T-helper 2 cell treated with Interferon-gamma antibody and Interleukin-4, amounts not matched to agents 5 μg/mL and 100 μg/mL, for 36 hours (primary cell): ENCODE data around the gene SLC9A7.

Source experiments
- DNase-seq: peaks from one replicate; pipeline ENCODE4 v3.0.0; 2021; ENCODE audit warnings: low spot score
- H3K27ac Mint-ChIP-seq: one replicate; pipeline ENCODE4 v1.8.0; 2021; ENCODE audit warnings: mild to moderate bottlenecking, mixed read lengths
- H3K27me3 Mint-ChIP-seq: one replicate; pipeline ENCODE4 v1.8.0; 2021; ENCODE audit warnings: low read depth, mixed read lengths
- H3K36me3 Mint-ChIP-seq: one replicate; pipeline ENCODE4 v1.8.0; 2021; ENCODE audit warnings: low read depth, mixed read lengths
- H3K4me1 Mint-ChIP-seq: one replicate; pipeline ENCODE4 v1.8.0; 2021; ENCODE audit warnings: low read depth, mixed read lengths
- H3K4me3 Mint-ChIP-seq: one replicate; pipeline ENCODE4 v1.8.0; 2022; ENCODE audit warnings: mild to moderate bottlenecking, moderate library complexity, mixed read lengths
- H3K9me3 Mint-ChIP-seq: one replicate; pipeline ENCODE4 v1.8.0; 2021; ENCODE audit warnings: mixed read lengths

The SLC9A7 gene

GRCh38 chrX:46770000-46770816 lies 11.3 kb upstream of the SLC9A7 start:
- Mint-ChIP-seq H3K9me3 (no peaks in the 10 kb centered on the region), H3K27me3 (no peaks in the 10 kb centered on the region), H3K4me3 (no peak overlapping the region), H3K36me3 (no peaks in the 10 kb centered on the region), H3K4me1 (no peaks in the 10 kb centered on the region), H3K27ac (no peak overlapping the region)
- no peak for DNase-seq

GRCh38 chrX:46762963-46763362 lies 4.0 kb upstream of the SLC9A7 start:
- peaks cover 7% of the 10 kb centered on the region for H3K4me1 Mint-ChIP-seq

GRCh38 chrX:46759645-46759974 lies 692 bp upstream of the SLC9A7 start:
- no peak for DNase-seq
- H3K4me1 Mint-ChIP-seq: peaks cover 28% of the 10 kb centered on the region
- peaks cover 11% of the 10 kb centered on the region for H3K36me3 Mint-ChIP-seq
- H3K9me3 Mint-ChIP-seq: peaks cover 7% of the 10 kb centered on the region
- peaks cover 4% of the 10 kb centered on the region for H3K27me3 Mint-ChIP-seq
- H3K4me3 Mint-ChIP-seq: peak overlapping the region; percentile 81
- peak overlapping the region; percentile 86 for H3K27ac Mint-ChIP-seq

More at GRCh38 chrX:46762963-46763362, 4.0 kb upstream of the SLC9A7 start:
- peaks cover 7% of the 10 kb centered on the region for H3K9me3 Mint-ChIP-seq
- no peak overlapping the region for H3K4me3 Mint-ChIP-seq
- no peak overlapping the region for H3K27ac Mint-ChIP-seq
- peaks cover 4% of the 10 kb centered on the region for H3K27me3 Mint-ChIP-seq
- DNase-seq: no peak
- peaks cover 6% of the 10 kb centered on the region for H3K36me3 Mint-ChIP-seq

- peaks cover 7% of the 10 kb centered on the region for H3K9me3 Mint-ChIP-seq
- peaks cover 15% of the 10 kb centered on the region for H3K36me3 Mint-ChIP-seq
- peak; percentile 12 for DNase-seq
- H3K27me3 Mint-ChIP-seq: peaks cover 4% of the 10 kb centered on the region
- H3K4me1 Mint-ChIP-seq: peaks cover 34% of the 10 kb centered on the region
- peak overlapping the region; percentile 96 for H3K27ac Mint-ChIP-seq
- peak overlapping the region; percentile 97 for H3K4me3 Mint-ChIP-seq
These were observed 559 bp downstream of the SLC9A7 start for GRCh38 chrX:46758163-46758955.

- peaks cover 35% of the 10 kb centered on the region for H3K4me1 Mint-ChIP-seq
- no peak for DNase-seq
- H3K9me3 Mint-ChIP-seq: peaks cover 2% of the 10 kb centered on the region
- H3K27ac Mint-ChIP-seq: peak overlapping the region; percentile 96
- H3K36me3 Mint-ChIP-seq: peaks cover 15% of the 10 kb centered on the region
- H3K27me3 Mint-ChIP-seq: peaks cover 1% of the 10 kb centered on the region
- peak overlapping the region; percentile 97 for H3K4me3 Mint-ChIP-seq
These were observed 1.3 kb downstream of the SLC9A7 start for GRCh38 chrX:46757593-46757992.

GRCh38 chrX:46757052-46757451 lies 1.9 kb downstream of the SLC9A7 start:
- peaks cover 40% of the 10 kb centered on the region for H3K4me1 Mint-ChIP-seq
- H3K27me3 Mint-ChIP-seq: no peaks in the 10 kb centered on the region
- peak overlapping the region; percentile 62 for H3K27ac Mint-ChIP-seq
- H3K9me3 Mint-ChIP-seq: no peaks in the 10 kb centered on the region
- H3K4me3 Mint-ChIP-seq: peak overlapping the region; percentile 97
- DNase-seq: no peak
- H3K36me3 Mint-ChIP-seq: peaks cover 13% of the 10 kb centered on the region

- no peak overlapping the region for H3K27ac Mint-ChIP-seq
- H3K4me3 Mint-ChIP-seq: no peak overlapping the region
- peaks cover 40% of the 10 kb centered on the region for H3K4me1 Mint-ChIP-seq
- DNase-seq: no peak
- H3K9me3 Mint-ChIP-seq: no peaks in the 10 kb centered on the region
- H3K27me3 Mint-ChIP-seq: no peaks in the 10 kb centered on the region
- peaks cover 13% of the 10 kb centered on the region for H3K36me3 Mint-ChIP-seq
These were observed 3.2 kb downstream of the SLC9A7 start for GRCh38 chrX:46755671-46756070.

- Mint-ChIP-seq H3K9me3 (no peaks in the 10 kb centered on the region), H3K4me3 (peak overlapping the region; percentile 61), H3K27ac (peak overlapping the region; percentile 69), H3K4me1 (peaks cover 41% of the 10 kb centered on the region), H3K36me3 (peaks cover 13% of the 10 kb centered on the region), H3K27me3 (no peaks in the 10 kb centered on the region)
- no peak for DNase-seq
These were observed 4.3 kb downstream of the SLC9A7 start for GRCh38 chrX:46754586-46755061.

GRCh38 chrX:46754036-46754435 lies 4.9 kb downstream of the SLC9A7 start:
- Mint-ChIP-seq H3K27ac (no peak overlapping the region), H3K36me3 (peaks cover 13% of the 10 kb centered on the region)

GRCh38 chrX:46750889-46751288 lies 8.0 kb downstream of the SLC9A7 start:
- no peak overlapping the region for H3K27ac Mint-ChIP-seq
- peaks cover 16% of the 10 kb centered on the region for H3K36me3 Mint-ChIP-seq
- H3K27me3 Mint-ChIP-seq: no peaks in the 10 kb centered on the region
- no peak for DNase-seq
- H3K4me1 Mint-ChIP-seq: peaks cover 30% of the 10 kb centered on the region
- peaks cover 5% of the 10 kb centered on the region for H3K9me3 Mint-ChIP-seq
- no peak overlapping the region for H3K4me3 Mint-ChIP-seq

More at GRCh38 chrX:46754036-46754435, 4.9 kb downstream of the SLC9A7 start:
- no peak overlapping the region for H3K4me3 Mint-ChIP-seq
- no peak for DNase-seq
- H3K27me3 Mint-ChIP-seq: no peaks in the 10 kb centered on the region
- H3K9me3 Mint-ChIP-seq: no peaks in the 10 kb centered on the region
- peaks cover 41% of the 10 kb centered on the region for H3K4me1 Mint-ChIP-seq

GRCh38 chrX:46744009-46744408 lies 14.9 kb downstream of the SLC9A7 start:
- peaks cover 34% of the 10 kb centered on the region for H3K36me3 Mint-ChIP-seq
- no peaks in the 10 kb centered on the region for H3K27me3 Mint-ChIP-seq
- H3K27ac Mint-ChIP-seq: no peak overlapping the region
- H3K4me1 Mint-ChIP-seq: peaks cover 20% of the 10 kb centered on the region
- H3K9me3 Mint-ChIP-seq: peaks cover 18% of the 10 kb centered on the region
- no peak for DNase-seq
- H3K4me3 Mint-ChIP-seq: no peak overlapping the region

- DNase-seq: no peak
- H3K4me3 Mint-ChIP-seq: no peak overlapping the region
- H3K27me3 Mint-ChIP-seq: no peaks in the 10 kb centered on the region
- no peak overlapping the region for H3K27ac Mint-ChIP-seq
- H3K4me1 Mint-ChIP-seq: peaks cover 17% of the 10 kb centered on the region
- H3K9me3 Mint-ChIP-seq: peaks cover 19% of the 10 kb centered on the region
- H3K36me3 Mint-ChIP-seq: peaks cover 38% of the 10 kb centered on the region
These were observed 15.9 kb downstream of the SLC9A7 start for GRCh38 chrX:46743046-46743445.

GRCh38 chrX:46739736-46740135 lies 19.2 kb downstream of the SLC9A7 start:
- H3K9me3 Mint-ChIP-seq: peaks cover 34% of the 10 kb centered on the region
- DNase-seq: no peak
- no peak overlapping the region for H3K27ac Mint-ChIP-seq
- H3K4me3 Mint-ChIP-seq: no peak overlapping the region
- H3K4me1 Mint-ChIP-seq: peaks cover 12% of the 10 kb centered on the region
- no peaks in the 10 kb centered on the region for H3K27me3 Mint-ChIP-seq
- peaks cover 54% of the 10 kb centered on the region for H3K36me3 Mint-ChIP-seq

GRCh38 chrX:46737462-46737861 lies 21.5 kb downstream of the SLC9A7 start:
- Mint-ChIP-seq H3K9me3 (peaks cover 44% of the 10 kb centered on the region), H3K36me3 (peaks cover 64% of the 10 kb centered on the region), H3K4me3 (no peak overlapping the region), H3K27me3 (no peaks in the 10 kb centered on the region), H3K27ac (no peak overlapping the region), H3K4me1 (peaks cover 15% of the 10 kb centered on the region)
- DNase-seq: no peak
